ENCODE results near the gene KLK4.

KLK4 gene

DNA sequence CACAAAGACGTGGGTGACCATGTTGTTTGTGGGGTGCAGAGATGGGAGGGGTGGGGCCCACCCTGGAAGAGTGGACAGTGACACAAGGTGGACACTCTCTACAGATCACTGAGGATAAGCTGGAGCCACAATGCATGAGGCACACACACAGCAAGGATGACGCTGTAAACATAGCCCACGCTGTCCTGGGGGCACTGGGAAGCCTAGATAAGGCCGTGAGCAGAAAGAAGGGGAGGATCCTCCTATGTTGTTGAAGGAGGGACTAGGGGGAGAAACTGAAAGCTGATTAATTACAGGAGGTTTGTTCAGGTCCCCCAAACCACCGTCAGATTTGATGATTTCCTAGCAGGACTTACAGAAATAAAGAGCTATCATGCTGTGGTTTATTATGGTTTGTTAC lies 32.3 kb downstream of the KLK4 start:
- DNase-seq: no peak

GRCh38 chr19:50877338-50877737 lies 33.9 kb downstream of the KLK4 start:
- DNase-seq: no peak

- DNase-seq: no peak
These were observed 34.7 kb downstream of the KLK4 start for GRCh38 chr19:50876456-50876855.

- DNase-seq: no peak
These were observed 35.3 kb downstream of the KLK4 start for GRCh38 chr19:50875795-50876422.

DNA sequence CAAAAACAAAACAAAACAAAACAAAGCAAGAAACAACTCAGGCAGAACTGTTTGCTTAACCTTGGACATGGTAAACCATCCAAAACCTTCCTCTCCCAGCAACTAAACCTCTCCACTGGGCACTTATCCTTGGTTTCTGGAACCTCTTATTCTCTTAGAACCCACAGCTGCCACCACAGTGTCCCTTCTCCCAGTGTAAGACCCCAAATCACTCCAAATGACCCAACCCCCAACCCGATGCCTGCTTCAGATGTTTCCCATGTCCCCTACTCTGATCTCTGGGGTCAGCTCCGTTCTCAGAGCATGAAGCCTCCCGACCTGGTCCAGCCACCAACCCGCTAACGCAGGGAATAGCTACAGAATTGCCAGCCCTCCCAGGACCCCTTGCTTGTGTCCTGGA lies 37.0 kb downstream of the KLK4 start:
- no peak for DNase-seq

DNA sequence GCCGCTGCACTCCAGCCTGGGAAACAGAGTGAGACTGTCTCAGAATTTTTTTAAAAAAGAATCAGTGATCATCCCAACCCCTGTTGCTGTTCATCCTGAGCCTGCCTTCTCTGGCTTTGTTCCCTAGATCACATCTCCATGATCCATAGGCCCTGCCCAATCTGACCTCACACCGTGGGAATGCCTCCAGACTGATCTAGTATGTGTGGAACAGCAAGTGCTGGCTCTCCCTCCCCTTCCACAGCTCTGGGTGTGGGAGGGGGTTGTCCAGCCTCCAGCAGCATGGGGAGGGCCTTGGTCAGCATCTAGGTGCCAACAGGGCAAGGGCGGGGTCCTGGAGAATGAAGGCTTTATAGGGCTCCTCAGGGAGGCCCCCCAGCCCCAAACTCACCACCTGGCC lies 38.1 kb downstream of the KLK4 start, which contains the start of gene KLK2:
Gene KLK2 (plus strand): TSS at position 384 of the 400 bp plus-strand sequence. CDS start 35 bp downstream, outside the sequence.
- no peak for DNase-seq

DNA sequence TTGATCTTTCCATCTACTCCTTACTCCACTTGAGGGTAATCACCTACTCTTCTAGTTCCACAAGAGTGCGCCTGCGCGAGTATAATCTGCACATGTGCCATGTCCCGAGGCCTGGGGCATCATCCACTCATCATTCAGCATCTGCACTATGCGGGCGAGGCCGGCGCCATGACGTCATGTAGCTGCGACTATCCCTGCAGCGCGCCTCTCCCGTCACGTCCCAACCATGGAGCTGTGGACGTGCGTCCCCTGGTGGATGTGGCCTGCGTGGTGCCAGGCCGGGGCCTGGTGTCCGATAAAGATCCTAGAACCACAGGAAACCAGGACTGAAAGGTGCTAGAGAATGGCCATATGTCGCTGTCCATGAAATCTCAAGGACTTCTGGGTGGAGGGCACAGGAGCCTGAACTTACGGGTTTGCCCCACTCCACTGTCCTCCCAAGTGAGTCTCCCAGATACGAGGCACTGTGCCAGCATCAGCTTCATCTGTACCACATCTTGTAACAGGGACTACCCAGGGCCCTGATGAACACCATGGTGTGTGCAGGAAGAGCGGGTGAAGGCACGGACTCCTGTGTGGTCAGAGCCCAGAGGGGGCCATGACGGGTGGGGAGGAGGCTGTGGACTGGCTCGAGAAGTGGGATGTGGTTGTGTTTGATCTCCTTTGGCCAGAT lies 40.6 kb downstream of the KLK4 start:
- DNase-seq: no peak

DNA sequence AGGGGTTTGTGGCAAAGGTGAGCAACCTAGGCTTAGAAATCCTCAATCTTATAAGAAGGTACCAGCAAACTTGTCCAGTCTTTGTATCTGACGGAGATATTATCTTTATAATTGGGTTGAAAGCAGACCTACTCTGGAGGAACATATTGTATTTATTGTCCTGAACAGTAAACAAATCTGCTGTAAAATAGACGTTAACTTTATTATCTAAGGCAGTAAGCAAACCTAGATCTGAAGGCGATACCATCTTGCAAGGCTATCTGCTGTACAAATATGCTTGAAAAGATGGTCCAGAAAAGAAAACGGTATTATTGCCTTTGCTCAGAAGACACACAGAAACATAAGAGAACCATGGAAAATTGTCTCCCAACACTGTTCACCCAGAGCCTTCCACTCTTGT lies 41.7 kb downstream of the KLK4 start:
- DNase-seq: no peak

- no peak for DNase-seq
These were observed 49.5 kb downstream of the KLK4 start for GRCh38 chr19:50861496-50862286.

DNA sequence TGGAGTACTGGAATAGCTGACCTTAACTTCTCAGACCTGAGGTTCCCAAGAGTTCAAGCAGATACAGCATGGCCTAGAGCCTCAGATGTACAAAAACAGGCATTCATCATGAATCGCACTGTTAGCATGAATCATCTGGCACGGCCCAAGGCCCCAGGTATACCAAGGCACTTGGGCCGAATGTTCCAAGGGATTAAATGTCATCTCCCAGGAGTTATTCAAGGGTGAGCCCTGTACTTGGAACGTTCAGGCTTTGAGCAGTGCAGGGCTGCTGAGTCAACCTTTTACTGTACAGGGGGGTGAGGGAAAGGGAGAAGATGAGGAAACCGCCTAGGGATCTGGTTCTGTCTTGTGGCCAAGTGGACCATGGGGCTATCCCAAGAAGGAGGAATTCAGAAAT lies 50.2 kb downstream of the KLK4 start:
- DNase-seq: no peak

DNA sequence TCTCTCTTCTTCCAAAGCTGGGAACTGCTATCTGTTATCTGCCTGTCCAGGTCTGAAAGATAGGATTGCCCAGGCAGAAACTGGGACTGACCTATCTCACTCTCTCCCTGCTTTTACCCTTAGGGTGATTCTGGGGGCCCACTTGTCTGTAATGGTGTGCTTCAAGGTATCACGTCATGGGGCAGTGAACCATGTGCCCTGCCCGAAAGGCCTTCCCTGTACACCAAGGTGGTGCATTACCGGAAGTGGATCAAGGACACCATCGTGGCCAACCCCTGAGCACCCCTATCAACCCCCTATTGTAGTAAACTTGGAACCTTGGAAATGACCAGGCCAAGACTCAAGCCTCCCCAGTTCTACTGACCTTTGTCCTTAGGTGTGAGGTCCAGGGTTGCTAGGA lies 51.3 kb downstream of the KLK4 start:
- no peak for DNase-seq

- DNase-seq: no peak
These were observed 52.3 kb downstream of the KLK4 start for GRCh38 chr19:50858886-50859285.

GRCh38 chr19:50857366-50857765 lies 53.8 kb downstream of the KLK4 start:
- DNase-seq: no peak

Measured in HCEC 1CT (cell line).